DND-41 (cell line): ENCODE measurements around the gene NPSR1.

Source experiments
- ATAC-seq: fragments of 200-7000 bp; cut with Tn5 transposase; 3 replicates; pipeline ENCODE4 v1.9.1; 2021; ENCODE audit warnings: low read depth; ENCODE audit not compliant: insufficient read depth
- DNase-seq: peaks from one replicate; pipeline ENCODE4 v3.0.0-alpha.2; 2020
- H2AFZ ChIP-seq: 2 replicates; pipeline ENCODE4 v1.6.0; 2012; ENCODE audit warnings: low read depth, low read length
- H3K27ac ChIP-seq: 2 replicates; pipeline ENCODE4 v1.5.1; 2012; ENCODE audit warnings: low read length, inconsistent platforms
- H3K27me3 ChIP-seq: fragments of 200-600 bp; sonication (generic); 2 replicates; pipeline ENCODE4 v1.6.0; 2012; ENCODE audit warnings: low read length, mild to moderate bottlenecking, inconsistent platforms; ENCODE audit not compliant: insufficient read depth, poor library complexity
- H3K36me3 ChIP-seq: 2 replicates; pipeline ENCODE4 v1.5.1; 2012; ENCODE audit warnings: low read length, inconsistent platforms; ENCODE audit not compliant: insufficient read depth
- H3K4me1 ChIP-seq: 2 replicates; pipeline ENCODE4 v1.5.1; 2012; ENCODE audit warnings: mild to moderate bottlenecking, low read length; ENCODE audit not compliant: insufficient read depth
- H3K4me2 ChIP-seq: 2 replicates; pipeline ENCODE4 v1.6.0; 2012; ENCODE audit warnings: mild to moderate bottlenecking, moderate library complexity, low read length, inconsistent platforms; ENCODE audit not compliant: insufficient read depth
- H3K4me3 ChIP-seq, 2 experiments: fragments of 200-600 bp in 1 of 2; shearing (Covaris generic) in 1 of 2; 2 replicates each; pipeline ENCODE4 v1.5.1; 2012 to 2016; ENCODE audit warnings: inconsistent platforms in 2 of 2, low read length in 2 of 2, mild to moderate bottlenecking in 2 of 2, low read depth in 1 of 2, moderate library complexity in 1 of 2
- H3K79me2 ChIP-seq: 2 replicates; pipeline ENCODE4 v1.6.0; 2012; ENCODE audit warnings: low read length, inconsistent platforms; ENCODE audit not compliant: insufficient read depth
- H3K9ac ChIP-seq: 2 replicates; pipeline ENCODE4 v1.6.0; 2012; ENCODE audit warnings: low read depth, mild to moderate bottlenecking, inconsistent platforms, low read length, moderate library complexity
- H3K9me3 ChIP-seq: 2 replicates; pipeline ENCODE4 v1.5.1; 2012; ENCODE audit warnings: low read length, moderate library complexity, mild to moderate bottlenecking, inconsistent platforms; ENCODE audit not compliant: insufficient read depth, severe bottlenecking
- H4K20me1 ChIP-seq: 2 replicates; pipeline ENCODE4 v1.6.0; 2012; ENCODE audit warnings: low read length; ENCODE audit not compliant: insufficient read depth
- EZH2 ChIP-seq: IDR thresholded peaks from 3 replicates; pipeline ENCODE4 v1.6.1; 2012; ENCODE audit warnings: borderline replicate concordance, low read depth, mild to moderate bottlenecking, moderate library complexity, low read length, inconsistent platforms; ENCODE audit not compliant: severe bottlenecking
- TF ChIP-seq, protein P1 (sequence below): IDR thresholded peaks from 2 replicates; pipeline ENCODE4 v1.5.1; 2012; ENCODE audit warnings: borderline replicate concordance, low read length, moderate library complexity, mild to moderate bottlenecking; ENCODE audit not compliant: poor library complexity, severe bottlenecking; ENCODE audit errors: extremely low read depth

NPSR1 gene

DNA sequence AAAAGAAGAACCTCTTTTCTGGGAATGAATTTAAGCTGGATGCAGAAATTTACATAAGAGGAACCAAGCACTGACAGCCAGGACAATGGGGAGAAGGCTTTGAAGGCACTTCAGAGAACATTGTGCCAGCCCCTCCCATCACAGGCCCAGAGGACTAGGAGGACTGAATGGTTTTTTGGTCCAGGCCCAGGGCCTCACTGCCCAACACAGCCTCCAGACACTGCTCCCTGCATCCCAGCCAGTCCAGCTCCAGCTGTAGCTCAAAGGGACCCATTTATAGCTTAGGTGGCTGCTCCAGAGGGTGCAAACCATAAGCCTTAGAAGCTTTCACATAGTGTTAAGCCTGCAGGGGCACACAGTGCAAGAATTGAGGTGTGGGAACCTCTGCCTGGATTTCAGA lies 237.2 kb downstream of the NPSR1 start:
- Histone ChIP-seq H3K79me2 (no peaks in the 10 kb centered on the region), H4K20me1 (no peaks in the 10 kb centered on the region), H3K9me3 (peaks cover 6% of the 10 kb centered on the region), H3K4me3 (no peak overlapping the region), H2AFZ (no peak overlapping the region), H3K27me3 (no peaks in the 10 kb centered on the region), H3K36me3 (no peaks in the 10 kb centered on the region), H3K9ac (no peak overlapping the region), H3K4me2 (no peak overlapping the region), H3K27ac (no peak overlapping the region), H3K4me1 (no peaks in the 10 kb centered on the region)
- ATAC-seq (no peak), DNase-seq (no peak)
- TF ChIP-seq, protein P1, sequence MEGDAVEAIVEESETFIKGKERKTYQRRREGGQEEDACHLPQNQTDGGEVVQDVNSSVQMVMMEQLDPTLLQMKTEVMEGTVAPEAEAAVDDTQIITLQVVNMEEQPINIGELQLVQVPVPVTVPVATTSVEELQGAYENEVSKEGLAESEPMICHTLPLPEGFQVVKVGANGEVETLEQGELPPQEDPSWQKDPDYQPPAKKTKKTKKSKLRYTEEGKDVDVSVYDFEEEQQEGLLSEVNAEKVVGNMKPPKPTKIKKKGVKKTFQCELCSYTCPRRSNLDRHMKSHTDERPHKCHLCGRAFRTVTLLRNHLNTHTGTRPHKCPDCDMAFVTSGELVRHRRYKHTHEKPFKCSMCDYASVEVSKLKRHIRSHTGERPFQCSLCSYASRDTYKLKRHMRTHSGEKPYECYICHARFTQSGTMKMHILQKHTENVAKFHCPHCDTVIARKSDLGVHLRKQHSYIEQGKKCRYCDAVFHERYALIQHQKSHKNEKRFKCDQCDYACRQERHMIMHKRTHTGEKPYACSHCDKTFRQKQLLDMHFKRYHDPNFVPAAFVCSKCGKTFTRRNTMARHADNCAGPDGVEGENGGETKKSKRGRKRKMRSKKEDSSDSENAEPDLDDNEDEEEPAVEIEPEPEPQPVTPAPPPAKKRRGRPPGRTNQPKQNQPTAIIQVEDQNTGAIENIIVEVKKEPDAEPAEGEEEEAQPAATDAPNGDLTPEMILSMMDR = no peak
- no peak for TF ChIP-seq EZH2
